ENCODE results near the gene ZNF620.
"Not testable (repeated sequence)": the region's sequence is repeated elsewhere in the genome, so short reads cannot be mapped to it uniquely, and the experiment has no call there.

Gene ZNF620

GRCh38 chr3:40505599-40506462, at the start of gene ZNF620:
Gene ZNF620 (plus strand): TSS chr3:40506039. CDS start chr3:40506353, 314 bp downstream.
- peak; percentile 30 for DNase-seq (ENCODE audit: low read depth)

GRCh38 chr3:40456279-40456939, 49.4 kb upstream of the ZNF620 start:
- DNase-seq (ENCODE audit: low read depth): no peak

- peak; percentile 91 for DNase-seq (ENCODE audit: low read depth)
Observed at GRCh38 chr3:40456940-40457823, 48.7 kb upstream of the ZNF620 start, which contains the start of gene RPL14. Gene RPL14 (plus strand): TSS chr3:40457339. CDS start chr3:40457472, 133 bp downstream.

- DNase-seq (ENCODE audit: low read depth): no peak
Observed at GRCh38 chr3:40458473-40458872, 47.4 kb upstream of the ZNF620 start.

- DNase-seq (ENCODE audit: low read depth): not testable (repeated sequence)
Observed at GRCh38 chr3:40460481-40460880, 45.4 kb upstream of the ZNF620 start.

- no peak for DNase-seq (ENCODE audit: low read depth)
Observed at GRCh38 chr3:40461161-40461560, 44.7 kb upstream of the ZNF620 start.

GRCh38 chr3:40462838-40463237, 43.0 kb upstream of the ZNF620 start:
- DNase-seq (ENCODE audit: low read depth): not testable (repeated sequence)

GRCh38 chr3:40463579-40463978, 42.3 kb upstream of the ZNF620 start:
- no peak for DNase-seq (ENCODE audit: low read depth)

- DNase-seq (ENCODE audit: low read depth): no peak
Observed at GRCh38 chr3:40464339-40465110, 41.3 kb upstream of the ZNF620 start.

- DNase-seq (ENCODE audit: low read depth): no peak
Observed at GRCh38 chr3:40465111-40465407, 40.8 kb upstream of the ZNF620 start.

- DNase-seq (ENCODE audit: low read depth): no peak
Observed at GRCh38 chr3:40465456-40465855, 40.4 kb upstream of the ZNF620 start.

- DNase-seq (ENCODE audit: low read depth): no peak
Observed at GRCh38 chr3:40468018-40468417, 37.8 kb upstream of the ZNF620 start.

- no peak for DNase-seq (ENCODE audit: low read depth)
Observed at GRCh38 chr3:40470701-40471100, 35.1 kb upstream of the ZNF620 start.

GRCh38 chr3:40476478-40477470, 29.1 kb upstream of the ZNF620 start, which contains the start of gene ZNF619:
Gene ZNF619 (plus strand): TSS chr3:40477122. CDS start chr3:40477980, 858 bp downstream.
- peak; percentile 21 for DNase-seq (ENCODE audit: low read depth)

- no peak for DNase-seq (ENCODE audit: low read depth)
Observed at GRCh38 chr3:40477666-40478065, 28.2 kb upstream of the ZNF620 start.

GRCh38 chr3:40487172-40487571, 18.7 kb upstream of the ZNF620 start:
- DNase-seq (ENCODE audit: low read depth): no peak

GRCh38 chr3:40490916-40491315, 14.9 kb upstream of the ZNF620 start:
- DNase-seq (ENCODE audit: low read depth): no peak

GRCh38 chr3:40494698-40495097, 11.1 kb upstream of the ZNF620 start:
- no peak for DNase-seq (ENCODE audit: low read depth)

GRCh38 chr3:40497288-40497687, 8.6 kb upstream of the ZNF620 start:
- DNase-seq (ENCODE audit: low read depth): no peak

- DNase-seq (ENCODE audit: low read depth): no peak
Observed at GRCh38 chr3:40499952-40500351, 5.9 kb upstream of the ZNF620 start.

Data from activated T-helper 9 cell treated with anti-CD3 and anti-CD28 coated beads, Interleukin-2, amount 50 U/mL, for 16 hours (primary cell).